H4 (cell line): ENCODE measurements around the gene WDR20. TPM values are rescaled to one million over a fixed set of nuclear protein-coding genes. Genes with fewer than 3 reads are reported as not detected.

Experiments used
- DNase-seq: peaks from one replicate; pipeline ENCODE4 v3.0.0-alpha.2; 2015; ENCODE audit warnings: low spot score
- total RNA-seq: library from RNA; depleted of rRNA; stranded (reverse); fragments of >200 nt; shearing (Covaris generic); gene quantifications from 2 replicates; pipeline ENCODE4 v1.2.3, GENCODE V29; 2014

The WDR20 gene
- total RNA-seq, 1 experiment from 2014 or later: 20.3 TPM

DNA sequence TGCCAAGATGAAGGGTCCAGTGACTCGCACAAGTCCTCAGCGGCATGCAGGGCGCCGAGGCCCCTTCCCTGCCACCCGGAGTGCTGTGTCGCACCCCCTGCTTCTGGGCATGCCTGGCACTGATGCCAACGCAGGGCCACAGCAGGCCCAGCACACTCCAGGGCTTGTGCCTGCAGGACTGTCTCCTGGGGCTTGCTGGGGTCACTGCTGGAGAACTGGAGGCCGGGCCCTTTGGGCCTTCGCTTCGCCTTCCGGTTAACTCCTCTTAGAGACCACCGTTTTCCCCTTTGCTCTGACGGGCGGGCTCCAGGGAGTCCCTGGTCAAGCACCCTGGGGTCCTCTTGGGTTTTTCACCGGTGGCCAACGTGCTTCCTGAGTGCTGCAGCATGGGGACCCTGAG, 79.6 kb downstream of the WDR20 start:
- no peak for DNase-seq

DNA sequence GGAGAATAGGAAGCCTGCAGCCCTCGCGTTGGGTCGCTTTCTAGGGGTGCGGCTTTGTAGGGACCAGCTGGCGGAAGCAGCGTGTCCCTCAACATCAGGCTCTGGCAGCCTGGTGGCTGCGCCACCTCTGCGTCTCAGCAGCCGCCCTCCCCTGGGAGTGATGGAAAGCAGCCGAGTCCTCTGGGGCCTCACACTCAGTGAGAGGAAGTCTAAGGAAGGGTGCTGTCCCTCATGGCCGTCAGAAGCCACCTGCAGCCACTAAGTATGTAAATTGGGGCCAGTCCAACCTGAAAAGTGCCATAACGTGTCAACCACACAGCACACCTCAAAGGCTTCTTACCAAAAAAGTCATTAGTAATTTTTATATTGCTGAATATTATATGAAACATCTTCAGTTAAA, 80.3 kb downstream of the WDR20 start:
- no peak for DNase-seq

DNA sequence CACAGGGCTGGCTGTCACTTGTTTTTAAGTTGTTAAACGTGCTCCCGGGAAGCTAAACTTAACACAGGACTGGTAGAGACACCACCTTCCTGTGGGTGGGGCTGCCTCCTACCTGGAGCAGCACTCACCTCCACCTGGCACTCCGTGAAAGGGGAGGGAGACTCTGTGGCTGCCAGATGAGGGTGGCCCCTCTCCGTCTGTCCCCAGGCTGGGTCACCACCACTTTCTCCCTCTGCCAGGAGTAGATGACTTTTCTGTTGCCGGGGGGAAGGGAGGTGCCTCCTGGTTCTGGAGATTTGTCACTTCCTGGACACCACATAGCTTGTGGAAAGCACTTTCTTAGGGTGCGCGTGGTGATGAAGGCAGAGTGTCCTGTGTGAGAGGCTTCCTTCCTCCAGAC, 81.3 kb downstream of the WDR20 start:
- no peak for DNase-seq

DNA sequence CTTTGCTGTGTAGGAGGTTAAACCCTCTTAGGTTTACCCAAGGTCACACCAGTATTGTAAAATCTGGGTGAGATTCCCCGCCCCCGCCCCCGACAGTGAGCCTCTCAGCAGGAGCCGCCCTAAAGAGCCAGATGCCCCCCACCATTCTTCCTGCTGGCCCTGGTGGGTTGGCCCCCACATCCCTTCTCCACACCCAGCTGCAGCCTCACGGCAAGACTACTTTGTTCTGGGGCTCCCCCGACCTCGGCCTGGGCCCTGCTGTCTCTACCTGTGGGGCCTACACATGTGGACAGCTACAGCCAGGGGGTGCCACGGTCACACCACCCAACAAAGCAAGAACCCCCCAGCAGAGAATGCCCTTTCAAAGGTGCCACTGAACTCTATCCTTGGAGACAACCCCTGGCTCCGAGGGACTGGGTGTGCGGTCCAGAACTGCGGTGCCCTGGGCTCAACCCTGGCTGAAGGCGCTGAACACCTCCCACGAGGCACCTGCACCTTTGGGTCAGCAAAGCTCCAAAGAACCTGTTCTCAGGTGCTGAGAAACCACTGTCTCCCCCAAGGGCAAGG, 82.4 kb downstream of the WDR20 start:
- DNase-seq: no peak

DNA sequence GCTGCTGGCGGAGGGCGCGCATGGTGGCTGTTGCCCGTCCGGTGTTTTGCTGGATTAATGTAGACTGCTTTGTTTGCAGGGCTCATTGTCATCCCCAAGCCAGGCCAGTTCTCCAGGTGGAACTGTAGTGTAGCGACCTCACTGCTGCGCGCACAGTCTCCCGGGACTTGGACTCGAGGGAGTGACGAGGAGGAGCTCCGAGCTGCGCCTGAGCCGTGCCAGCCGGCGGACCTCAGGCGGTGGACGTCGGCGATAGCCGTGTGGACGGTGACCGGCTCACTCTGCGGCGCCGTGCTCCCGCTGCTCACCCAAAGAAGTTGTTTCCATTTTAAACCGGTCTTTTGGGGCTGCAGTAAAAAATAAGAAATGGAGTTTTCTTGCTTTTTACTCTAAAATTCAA, 83.1 kb downstream of the WDR20 start:
- DNase-seq: no peak

DNA sequence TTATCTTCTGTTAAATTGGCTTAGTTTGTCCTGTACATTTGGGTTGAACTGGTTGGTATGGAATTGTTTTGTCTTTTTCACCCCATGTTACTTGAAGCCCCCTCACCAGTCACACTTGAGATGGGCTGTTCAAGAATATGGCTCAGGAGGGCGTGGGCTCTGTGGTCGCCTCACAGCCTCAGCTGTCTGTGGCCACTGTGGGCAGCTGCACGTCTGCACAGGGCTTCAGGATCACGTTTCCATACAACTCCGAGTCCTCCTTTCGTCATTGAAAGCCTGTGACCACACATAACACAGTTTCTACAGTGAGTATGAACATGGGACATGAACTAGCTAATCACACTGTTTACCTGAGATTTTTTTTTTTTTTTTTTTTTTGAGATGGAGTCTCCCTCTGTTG, 84.0 kb downstream of the WDR20 start:
- no peak for DNase-seq

DNA sequence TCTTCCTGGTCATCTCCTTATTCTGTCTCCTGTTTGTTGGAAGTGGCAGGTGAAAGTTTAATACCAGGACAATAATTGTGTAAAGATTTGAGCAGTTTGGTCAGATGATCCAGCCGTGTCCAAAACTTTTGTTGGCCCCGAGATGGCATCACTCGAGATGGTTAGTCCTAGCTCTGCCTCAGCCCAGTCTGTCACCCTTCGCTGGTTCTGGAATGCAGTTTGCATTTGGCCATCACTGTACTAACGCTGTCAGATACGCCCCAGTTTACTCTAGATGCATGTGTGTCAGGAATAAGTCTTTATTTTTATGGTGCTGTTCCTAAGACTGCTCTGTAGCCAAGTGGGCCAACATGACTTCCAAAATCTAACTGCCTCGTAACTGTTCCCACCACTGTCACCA, 85.7 kb downstream of the WDR20 start:
- no peak for DNase-seq

DNA sequence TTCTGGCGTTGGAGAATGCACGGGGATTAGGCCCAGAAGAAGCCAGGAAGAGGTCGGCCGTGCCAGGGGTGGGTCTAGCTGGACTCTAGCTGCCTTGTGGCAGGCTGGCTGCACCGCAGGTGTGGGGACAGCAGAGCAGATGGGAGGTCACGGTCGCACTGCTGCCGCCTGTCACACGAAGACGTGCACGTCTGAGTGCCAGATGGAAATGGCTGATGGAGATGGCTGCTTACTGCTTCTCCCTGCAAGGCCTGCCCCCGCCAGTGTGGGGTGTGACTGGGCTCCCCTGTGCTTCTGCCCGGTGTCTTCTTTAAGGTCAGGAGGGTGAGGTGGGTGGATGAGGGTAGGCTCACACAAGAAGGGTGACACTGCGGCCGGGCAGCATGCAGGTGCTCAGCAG, 86.2 kb downstream of the WDR20 start:
- no peak for DNase-seq

DNA sequence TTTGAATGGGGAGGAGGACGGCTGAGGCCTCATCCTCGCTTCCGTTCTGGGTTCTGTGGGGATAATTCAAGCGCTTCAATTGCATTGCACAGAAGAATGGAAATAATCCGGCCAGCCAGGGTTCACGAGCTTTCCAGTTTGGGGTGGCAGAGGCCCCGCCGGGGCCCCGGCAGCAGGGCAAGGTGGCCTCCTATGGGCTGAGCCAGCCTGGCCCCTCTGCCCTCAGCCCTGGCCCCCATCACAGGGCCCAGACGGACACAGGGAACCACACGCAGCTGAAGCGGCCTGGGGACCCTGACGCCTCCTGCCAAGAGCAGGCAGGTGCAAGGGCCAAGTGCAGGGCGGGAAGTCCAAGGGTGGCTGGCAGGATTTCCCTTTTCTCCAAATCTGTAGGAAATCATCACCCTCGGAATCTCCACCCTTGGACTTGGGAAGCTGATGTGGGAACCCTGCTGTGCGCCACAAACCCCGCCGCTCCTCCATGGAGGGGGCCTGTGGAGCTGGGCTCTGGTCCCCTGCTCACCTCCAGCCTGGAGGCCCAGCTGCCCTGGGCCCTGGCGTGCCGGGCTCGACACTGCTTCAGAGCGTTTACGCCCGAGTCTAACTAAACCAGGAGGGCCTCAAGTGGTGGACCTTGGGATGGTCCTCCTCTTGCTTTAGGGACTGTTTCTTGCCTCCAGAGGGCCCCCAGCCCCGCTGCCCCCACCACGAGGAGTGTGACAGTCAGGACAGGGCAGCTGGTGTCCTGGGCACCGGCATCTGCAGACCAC, 86.8 kb downstream of the WDR20 start:
- DNase-seq: no peak

DNA sequence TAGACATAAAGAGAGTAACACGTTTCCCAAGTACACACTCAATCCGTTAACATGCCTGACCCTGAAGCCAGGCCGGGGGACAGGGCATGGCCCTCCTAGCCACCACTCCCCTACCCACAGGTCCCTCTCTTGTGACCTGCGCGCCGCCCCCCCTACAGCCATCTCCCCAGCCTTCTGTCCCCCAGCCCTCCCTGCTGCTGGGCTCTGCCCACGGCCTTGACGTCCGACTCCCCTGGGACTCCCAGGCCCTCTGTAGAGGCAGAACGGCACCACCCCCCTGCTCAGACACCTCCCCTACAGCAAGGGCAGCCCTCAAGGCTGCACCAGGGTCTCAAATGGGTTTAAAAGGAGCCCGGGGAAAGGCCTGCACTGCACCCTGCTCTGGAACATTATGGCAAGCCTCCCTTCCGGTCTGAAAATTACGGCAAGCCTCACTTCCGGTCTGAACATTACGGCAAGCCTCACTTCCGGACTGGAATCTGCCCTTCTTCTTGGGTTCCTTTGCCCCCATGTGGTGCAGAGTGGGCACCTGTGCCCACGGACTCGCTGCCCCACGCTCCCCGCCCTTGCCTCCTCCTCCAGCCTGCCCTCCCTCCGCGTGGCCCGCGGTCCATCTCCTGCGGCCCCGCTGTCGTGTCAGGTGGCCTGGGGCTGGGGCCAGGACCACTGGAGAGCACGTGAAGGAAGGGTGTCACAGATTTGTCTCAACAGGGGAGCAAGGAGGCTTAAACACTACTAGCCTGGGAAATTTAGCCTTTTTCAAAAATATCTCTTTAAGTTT, 87.7 kb downstream of the WDR20 start:
- DNase-seq: no peak

DNA sequence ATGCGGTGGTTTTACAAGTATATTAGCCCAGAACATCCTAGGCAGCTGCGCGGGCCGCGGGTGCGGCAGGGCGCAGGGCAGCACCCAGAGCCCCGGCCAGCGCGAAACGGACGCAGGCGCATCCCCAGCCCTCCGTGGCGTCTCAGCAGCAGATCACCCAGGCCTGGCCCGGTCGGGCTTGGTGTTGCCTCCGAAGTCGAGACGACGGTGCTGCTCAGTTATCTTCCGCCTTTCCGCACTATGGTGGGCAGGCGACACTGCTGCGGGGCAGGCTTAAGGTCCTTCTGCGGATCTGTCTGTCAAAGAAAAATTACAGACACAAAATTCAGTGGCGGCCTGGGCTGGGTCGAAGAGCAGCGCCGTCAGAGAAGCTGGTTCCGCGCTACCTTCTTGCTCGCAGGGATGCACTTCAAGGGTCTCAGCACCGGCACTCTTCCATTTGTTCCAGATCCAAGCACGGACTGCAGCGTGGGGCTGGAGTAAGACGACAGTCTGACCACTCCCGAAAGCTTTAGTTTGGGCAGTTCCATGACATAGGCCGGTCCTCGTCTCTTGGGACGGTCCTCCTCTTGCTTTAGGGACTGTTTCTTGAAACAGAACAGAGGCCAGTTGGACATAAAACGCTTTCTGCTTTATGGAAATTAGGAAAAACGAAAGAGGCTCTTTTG, 89.5 kb downstream of the WDR20 start:
- no peak for DNase-seq

DNA sequence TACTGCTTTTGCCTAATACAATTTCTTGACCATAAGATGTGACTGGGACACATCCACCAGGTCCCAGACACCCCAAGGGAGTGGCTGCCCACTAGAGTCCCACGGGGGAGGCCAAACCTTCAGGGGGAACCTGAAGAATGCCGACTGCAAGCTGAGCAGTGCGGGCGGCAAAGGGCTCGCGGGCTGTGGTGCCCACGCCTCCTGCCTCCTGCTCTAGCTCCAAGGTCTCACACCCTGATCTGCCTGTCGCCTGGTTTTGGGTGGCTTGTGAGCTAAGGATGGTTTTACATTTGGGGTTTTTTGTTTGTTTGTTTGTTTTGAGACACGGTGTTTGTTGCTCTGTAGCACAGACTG, 90.0 kb downstream of the WDR20 start:
- no peak for DNase-seq

DNA sequence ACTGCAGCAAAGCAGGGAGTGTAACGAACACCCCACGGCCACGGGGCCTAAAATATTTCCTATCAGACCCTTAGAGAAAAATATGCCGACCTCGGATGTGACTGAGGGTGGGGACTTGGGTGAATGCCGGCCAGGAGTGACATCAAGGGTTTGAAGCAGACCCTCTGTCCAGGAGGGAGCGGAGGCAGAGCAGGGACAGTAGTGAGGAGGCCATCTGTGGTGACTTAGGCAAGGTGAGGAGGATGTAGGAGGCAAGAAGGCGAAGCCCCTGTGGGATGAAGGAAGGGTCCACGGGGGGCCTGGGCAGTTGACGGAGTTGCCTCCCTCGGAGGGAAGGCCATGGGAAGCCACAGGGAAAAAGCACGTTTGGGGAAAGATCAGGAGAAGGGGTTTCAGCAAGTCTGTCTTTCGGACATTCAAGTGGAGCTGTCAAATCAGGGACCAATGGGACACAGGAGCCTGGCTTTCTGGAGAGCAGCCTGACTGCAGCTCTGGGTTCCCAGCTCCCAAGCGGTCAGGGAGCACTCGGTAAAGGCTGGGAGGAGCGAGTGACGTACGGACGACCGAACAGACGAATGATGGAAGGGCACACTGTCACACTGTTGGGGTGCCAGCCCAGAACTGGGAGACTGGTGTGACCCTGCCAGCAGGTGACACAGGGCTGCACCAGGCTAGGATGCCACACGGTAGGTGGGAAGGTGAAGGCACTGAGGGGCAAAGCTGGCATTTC, 90.9 kb downstream of the WDR20 start:
- no peak for DNase-seq

DNA sequence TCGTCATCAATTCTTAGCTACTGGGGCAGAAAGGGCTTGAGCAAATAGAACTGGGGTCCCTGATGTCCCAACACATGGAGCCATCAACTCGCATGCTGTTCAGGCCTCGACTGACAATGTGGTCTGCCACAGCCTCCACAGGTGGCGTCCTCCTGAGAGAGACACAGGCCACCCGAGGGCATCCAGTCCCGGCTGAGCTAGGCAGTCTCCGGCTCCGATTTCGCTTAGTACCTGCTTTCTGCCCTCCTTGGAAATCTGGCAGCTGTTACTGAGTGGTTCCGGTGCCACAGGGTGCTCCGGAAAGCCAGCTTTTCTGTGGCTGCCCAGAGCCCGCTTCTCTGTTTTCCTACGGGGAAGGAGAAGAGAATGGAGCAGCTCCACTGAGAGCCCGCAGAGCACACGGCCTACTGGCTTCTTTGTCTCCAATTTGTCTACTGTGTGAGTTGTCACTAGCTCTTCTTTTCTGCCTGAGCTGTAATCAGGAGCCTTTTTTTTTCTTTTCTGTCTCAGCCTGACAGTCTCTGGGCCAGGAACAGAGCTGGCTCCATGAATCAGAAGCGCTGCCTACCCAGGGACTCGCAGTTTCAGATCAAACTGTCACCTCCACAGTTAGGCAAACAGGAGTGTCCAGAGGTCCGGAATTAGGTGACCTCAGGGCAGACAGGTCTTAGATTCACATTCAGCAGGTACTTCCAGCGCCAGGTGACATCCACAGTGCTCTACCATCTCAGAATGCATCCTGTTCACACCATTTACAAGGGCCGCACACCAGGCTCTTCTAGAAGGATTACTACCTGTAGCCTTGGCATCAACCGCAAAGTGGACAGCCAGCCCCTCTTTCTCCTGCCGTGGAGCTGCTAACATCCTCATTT, 92.0 kb downstream of the WDR20 start:
- no peak for DNase-seq

DNA sequence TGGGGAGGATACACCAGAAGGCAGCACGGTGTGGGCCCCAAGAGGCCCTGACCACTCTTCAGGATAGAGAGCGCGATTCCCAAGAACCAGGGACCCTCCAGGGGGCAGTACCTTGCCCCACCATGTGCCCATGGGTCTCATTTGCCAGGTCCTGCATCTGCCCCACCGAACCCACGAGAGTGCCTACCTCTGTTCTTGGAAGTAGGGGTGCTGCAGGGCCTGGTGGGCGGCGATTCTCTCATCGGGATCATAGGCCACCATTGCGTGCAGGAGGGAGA, 92.6 kb downstream of the WDR20 start:
- no peak for DNase-seq

DNA sequence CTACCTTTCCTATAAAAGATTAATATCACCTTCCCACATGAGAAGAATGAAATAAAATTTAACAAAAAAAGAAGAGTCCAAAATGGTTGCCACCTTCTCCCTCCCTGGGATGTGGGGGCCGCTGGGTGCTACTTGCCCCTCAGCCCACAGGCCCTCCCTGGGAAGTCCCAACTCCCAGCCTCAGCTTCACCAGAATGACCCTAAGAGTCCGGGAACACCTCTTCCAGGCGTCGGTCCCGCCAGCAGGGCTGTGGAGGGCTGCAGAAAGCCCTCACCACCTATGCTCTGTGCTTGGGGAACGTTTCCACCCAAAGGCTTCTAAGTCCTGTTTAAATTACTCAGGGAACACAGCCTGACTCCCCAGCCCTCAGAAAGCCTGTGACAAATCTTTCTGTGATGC, 93.4 kb downstream of the WDR20 start:
- DNase-seq: no peak

DNA sequence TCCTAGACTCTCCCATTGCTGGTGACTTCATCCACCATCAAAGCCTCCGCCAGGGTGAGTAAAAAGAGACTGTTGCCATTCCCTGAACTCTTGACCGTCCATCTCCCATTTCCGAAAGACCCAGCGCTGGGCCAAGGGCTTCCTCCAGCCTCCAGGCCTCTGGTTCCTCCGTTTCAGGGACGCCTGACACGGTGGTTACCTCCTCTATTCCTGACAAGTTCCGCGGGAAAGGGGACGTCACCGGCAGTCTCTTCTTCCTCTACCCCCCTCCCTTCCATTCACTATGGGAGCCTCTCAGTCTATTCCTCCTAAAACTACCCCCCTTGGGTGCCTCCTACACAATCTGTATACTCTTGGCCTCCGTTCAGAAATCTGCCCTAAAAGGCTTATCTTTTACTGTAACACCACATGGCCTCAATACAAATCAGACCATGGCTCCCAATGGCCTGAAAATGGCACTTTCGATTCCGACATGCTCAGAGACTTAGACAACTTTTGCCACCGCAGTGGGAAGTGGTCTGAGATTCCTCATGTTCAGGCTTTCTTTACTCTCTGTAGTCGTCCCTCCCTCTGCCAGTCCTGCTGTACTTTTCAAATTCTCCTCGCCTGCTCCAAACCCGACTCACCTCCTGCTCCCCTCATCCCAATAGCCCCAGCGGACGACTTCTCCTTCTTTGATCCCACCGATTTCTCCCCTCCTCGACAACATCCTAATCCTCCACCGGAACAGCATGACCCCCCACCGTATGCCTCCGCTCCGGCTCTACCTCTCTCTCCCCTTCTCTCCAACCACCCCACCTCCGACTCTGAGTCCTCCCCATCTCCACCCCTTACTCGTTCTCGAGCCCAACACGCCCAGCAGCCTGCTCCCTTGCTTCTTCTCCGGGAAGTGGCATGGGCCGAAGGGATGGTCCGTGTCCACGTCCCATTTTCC, 94.9 kb downstream of the WDR20 start:
- no peak for DNase-seq

DNA sequence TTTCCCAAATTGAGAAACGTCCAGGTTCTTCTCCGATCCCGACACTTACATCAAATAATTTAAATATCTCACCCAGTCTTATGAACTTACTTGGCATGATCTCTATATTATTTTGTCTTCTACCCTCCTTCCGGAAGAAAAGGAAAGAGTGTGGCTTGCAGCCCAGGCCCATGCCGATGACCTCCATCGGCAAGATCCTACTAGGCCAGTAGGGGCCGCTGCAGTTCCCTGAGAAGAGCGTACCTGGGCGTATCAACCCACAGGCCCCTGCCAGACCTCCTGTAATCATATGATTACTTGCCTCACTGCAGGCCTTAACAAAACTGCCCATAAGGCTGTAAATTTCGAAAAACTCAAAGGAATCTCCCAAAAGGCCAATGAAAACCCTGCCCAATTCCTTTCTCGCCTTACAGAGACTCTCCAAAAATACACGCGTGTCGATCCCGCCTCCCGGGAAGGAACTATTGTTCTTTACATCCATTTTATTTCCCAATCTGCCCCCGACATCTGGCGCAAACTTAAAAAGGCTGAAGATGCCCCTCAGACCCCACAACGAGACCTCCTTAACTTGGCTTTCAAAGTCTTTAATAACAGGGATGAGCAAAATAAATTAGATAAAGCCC, 95.7 kb downstream of the WDR20 start:
- DNase-seq: peak; percentile 50

DNA sequence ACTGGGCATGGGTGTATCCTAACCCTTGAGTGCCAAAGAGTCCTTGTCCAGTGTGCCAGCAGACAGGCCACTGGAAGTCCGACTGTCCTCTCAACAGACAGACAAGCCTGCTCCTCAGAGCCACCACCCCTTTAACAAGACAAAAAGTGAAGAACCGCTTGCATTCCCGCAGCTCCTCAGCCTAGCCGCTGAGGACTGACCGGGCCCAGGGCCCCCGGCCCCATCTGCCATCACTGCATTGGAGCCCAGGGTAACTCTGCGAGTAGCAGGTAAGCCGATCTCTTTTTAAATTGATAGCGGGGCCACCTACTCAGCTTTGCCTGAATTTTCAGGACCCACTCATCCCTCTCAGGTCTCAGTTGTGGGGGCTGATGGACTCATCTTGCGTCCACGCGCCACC, 96.3 kb downstream of the WDR20 start:
- DNase-seq: no peak

DNA sequence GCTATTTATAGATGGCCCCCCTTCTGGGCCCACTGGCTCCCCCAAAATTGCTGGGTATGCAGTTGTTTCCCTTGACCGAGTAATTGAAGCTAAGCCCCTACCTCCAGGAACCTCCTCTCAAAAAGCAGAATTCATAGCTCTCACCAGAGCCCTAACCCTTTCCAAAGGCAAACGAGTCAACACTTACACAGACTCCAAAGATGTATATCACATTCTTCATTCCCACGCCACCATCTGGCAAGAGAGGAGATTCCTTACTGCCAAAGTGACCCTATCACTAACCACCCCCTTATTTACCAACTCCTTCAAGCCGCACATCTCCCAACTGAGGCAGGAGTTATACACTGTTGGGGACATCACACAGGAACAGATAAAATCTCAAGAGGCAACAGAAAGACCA, 98.4 kb downstream of the WDR20 start:
- DNase-seq: no peak
